Coronary artery (tissue), 2 donors: ENCODE measurements around the gene FEZF1.

Experiments used
- DNase-seq: peaks from one replicate; pipeline ENCODE4 v3.0.0-alpha.2; 2017; ENCODE audit warnings: low spot score
- H3K27ac ChIP-seq, 2 donors: fragments of 200-600 bp; sonication (generic); one replicate each; pipeline ENCODE4 v1.5.1; 2016 to 2019
- H3K4me3 ChIP-seq: fragments of 200-600 bp; sonication (generic); 2 replicates; pipeline ENCODE4 v1.5.1; 2016; ENCODE audit warnings: mild to moderate bottlenecking, moderate library complexity
- TF ChIP-seq, protein P1 (sequence below): fragments of 200-600 bp; sonication (generic); IDR thresholded peaks from one replicate; pipeline ENCODE4 v1.5.1; 2019; ENCODE audit warnings: antibody characterized with exemption

FEZF1 gene

DNA sequence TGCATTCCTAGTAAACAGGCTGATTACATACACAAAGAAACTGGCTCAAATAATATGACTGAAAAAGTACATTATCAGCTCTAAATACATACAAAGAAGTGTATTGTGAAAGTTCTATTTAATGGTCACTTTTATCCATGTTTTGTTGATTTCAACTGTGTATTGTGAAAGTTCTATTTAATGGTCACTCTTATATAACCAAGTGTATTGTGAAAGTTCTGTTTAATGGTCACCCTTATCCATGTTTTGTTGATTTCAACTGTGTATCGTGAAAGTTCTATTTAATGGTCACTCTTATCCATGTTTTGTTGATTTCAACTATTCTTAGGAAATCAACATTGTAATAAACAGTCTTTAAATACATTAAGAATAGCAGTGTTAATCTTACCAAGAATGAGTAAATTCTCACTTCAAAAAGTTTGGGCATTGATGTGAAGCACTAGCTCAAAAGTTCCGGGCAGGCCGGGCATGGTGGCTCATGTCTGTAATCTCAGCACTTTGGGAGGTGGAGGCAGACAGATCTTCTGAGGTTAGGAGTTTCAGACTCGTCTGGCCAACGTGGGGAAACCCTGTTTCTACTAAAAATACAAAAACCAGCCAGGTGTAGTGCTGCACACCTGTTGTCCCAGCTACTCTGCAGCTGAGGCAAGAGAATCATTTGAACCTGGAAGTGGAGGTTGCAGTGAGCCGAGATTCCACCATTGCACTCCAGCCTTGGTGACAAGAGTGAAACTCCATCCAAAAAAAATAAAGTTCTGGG, 34.8 kb upstream of the FEZF1 start:
- TF ChIP-seq, protein P1, sequence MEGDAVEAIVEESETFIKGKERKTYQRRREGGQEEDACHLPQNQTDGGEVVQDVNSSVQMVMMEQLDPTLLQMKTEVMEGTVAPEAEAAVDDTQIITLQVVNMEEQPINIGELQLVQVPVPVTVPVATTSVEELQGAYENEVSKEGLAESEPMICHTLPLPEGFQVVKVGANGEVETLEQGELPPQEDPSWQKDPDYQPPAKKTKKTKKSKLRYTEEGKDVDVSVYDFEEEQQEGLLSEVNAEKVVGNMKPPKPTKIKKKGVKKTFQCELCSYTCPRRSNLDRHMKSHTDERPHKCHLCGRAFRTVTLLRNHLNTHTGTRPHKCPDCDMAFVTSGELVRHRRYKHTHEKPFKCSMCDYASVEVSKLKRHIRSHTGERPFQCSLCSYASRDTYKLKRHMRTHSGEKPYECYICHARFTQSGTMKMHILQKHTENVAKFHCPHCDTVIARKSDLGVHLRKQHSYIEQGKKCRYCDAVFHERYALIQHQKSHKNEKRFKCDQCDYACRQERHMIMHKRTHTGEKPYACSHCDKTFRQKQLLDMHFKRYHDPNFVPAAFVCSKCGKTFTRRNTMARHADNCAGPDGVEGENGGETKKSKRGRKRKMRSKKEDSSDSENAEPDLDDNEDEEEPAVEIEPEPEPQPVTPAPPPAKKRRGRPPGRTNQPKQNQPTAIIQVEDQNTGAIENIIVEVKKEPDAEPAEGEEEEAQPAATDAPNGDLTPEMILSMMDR: no peak
- Histone ChIP-seq H3K4me3 (no peak overlapping the region), H3K27ac (no peak overlapping the region)
- DNase-seq: no peak

DNA sequence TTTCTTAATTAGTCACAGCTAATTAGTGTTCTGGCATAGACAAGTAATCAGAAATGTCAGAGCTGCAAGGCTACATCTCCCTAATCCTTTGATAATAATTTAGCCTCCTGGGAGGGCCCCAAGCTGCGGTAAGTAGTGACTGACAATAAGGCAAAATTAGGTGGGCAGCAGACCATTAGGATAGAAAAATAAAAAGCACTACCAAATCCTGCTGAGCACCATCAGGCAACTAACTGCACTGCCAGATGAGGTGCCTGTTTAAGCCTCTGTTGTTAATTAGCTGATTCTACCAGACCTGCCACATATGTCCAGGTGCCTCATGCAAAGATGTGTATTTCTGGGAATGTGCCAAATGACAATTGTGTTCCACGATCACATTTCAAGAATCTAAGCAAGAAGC, 32.5 kb upstream of the FEZF1 start:
- Histone ChIP-seq H3K27ac (no peak overlapping the region), H3K4me3 (no peak overlapping the region)
- TF ChIP-seq, protein P1: no peak
- DNase-seq: no peak

DNA sequence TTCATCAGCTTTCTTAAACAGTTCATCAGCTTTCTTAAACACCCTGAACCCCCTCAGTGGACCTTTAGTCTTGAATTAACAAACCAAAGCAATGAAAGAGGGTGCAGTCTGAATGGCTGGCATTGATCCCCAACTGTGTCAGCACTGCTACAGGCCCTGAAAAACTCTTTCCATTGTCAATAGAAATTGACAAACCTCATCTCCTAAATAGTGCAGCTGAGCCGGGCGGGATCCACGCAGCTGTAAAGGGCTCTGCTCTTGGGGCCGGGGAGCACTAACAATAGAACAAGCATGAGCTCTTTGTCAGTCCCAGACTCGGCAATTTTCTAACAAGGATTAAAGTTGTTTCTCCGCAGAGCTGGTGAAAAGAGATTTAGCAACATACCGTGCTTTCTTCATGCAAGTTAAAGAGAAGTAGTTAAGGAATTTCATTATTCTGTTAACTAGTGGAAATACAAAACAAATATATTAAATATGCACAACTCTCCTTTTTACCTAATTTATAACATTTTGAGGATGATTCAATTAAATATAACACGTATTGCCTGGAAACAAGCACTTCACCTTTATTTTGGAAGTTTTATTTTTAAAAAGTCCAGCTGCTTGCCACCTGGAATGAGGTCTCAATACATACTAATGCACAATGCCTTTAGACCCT, 24.7 kb upstream of the FEZF1 start:
- Histone ChIP-seq H3K4me3 (no peak overlapping the region), H3K27ac (no peak overlapping the region)
- no peak for DNase-seq
- TF ChIP-seq, protein P1: no peak

DNA sequence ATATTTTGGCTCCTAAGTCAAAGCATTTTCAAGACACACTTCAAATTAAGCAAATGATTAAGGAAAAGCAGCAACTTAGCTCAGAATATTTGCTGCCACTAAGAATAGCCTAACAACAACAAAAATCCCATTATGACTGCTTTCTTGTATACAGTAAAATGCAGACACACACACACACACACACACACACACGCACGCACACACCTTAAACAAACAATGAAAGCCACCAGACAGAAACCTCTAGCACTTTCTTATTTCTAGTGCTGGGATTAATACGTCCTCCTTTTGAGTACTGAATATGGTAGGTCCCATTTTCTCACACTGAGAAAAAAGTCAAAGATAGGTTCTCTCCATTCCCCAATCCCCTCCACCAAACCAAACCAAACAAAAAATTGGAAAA, 23.4 kb upstream of the FEZF1 start:
- no peak overlapping the region for H3K27ac ChIP-seq
- H3K4me3 ChIP-seq: no peak overlapping the region
- no peak for DNase-seq
- TF ChIP-seq, protein P1: no peak

DNA sequence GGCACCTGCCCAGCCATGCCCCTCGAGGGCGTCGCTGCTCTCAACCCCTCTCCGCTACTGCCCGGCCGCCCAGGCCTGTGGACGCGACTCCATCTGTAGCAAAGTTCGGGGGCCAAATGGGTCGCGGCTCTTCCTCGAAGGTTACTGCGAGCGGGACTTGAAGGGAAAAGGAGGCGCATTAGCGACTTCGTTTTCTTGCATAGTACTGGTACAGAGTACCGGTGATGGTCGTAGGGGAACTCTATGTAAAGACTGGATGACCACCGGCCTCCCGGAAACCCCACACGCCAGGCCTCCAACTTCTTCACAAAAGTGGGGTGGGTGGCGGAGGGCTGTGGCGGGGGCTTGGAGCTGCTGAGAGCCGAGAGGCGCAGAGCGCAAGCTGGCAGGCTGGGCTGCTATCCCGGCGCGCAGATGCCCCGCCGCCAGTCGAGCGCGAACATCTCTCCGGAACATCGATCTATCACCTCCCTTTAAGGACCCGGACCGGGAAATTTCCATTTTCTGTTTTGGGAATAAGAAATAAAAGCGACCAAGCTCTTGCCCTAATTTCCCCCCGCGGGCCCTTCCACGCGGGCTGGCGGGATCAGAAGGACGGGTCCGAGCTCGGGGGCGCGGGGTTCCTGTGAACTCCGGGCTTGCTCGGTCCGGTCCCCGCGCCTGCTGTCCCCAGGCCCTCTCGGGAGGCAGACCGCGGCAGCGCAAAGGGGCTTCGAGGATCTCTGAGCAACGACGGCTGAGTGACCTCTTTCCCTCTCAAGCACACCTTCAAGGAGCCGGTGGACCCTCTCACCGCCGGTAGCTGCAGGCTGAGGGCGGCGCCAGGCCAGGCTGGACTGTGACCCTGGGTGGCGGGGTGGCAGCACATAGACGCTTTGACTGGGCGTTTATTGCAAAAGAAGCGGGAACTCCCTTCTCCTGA, 12.2 kb upstream of the FEZF1 start:
- DNase-seq: no peak
- TF ChIP-seq, protein P1: no peak
- Histone ChIP-seq H3K27ac (no peak overlapping the region), H3K4me3 (peak overlapping the region; percentile 38)

DNA sequence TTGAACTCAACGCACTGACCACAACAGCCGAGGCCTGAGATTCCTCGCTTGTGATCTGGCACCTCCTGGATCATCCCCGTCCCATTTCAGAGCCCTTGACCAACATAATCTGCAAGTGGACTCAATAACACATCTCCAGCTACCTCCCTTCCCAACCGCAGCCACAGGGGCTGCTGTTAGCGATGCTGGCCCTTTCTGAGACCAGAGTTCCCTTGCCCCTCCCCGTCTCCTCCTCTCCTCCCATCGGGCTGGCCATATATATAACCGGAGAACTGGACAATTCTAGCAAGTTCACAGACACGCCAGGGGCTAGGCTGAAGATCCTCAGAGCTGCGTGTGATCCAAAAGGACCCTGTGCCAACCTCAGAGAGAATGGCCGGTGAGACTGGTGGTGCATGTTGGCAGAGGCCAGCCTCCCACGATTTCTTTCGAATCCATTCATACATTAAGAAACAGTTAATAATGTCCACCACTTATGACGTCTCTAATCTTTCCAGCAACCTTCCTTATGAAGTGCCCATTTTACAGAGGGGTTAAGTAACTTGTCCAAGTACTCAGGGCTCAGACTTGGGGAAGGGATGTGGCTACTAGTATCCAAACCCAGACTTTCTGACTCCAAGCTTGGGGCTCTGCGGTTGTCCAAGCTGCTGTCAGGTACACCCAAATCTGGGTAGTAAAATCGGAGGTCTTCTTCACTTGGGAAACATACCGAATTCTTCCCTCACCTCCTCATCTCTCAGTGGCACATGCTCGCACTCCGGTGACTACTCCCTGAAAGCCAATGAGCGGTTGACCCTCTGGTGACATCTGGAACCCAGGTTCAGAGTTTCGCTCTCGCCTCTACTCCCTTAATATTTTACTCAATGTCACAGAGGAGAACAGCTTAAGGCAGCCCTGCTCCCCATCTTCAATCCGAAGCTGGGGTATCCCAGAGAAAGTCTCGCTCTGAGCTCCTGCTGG, 11.2 kb upstream of the FEZF1 start:
- H3K27ac ChIP-seq: no peak overlapping the region
- peak overlapping the region; percentile 38 for H3K4me3 ChIP-seq
- TF ChIP-seq, protein P1: no peak
- no peak for DNase-seq
